ENCODE data around the gene BMP8B.

GRCh38 chr1:39711104-39711965, 77.3 kb downstream of the BMP8B start:
- TF ChIP-seq POLR2A (IDR thresholded peaks at IDR 0.05) (no peak), CTCF (IDR thresholded peaks at IDR 0.05) (no peak)
